ENCODE measurements around the gene ENTPD8.
"Not testable (repeated sequence)": the region's sequence is repeated elsewhere in the genome, so short reads cannot be mapped to it uniquely, and the experiment has no call there.

ENTPD8 gene

GRCh38 chr9:137412431-137412830 is 28.7 kb downstream of the ENTPD8 start:
- no peak for TF ChIP-seq MYC (IDR thresholded peaks at IDR 0.05; ENCODE audit: low read depth, low read length)
- no peak for TF ChIP-seq MAX (IDR thresholded peaks at IDR 0.05; ENCODE audit: low read depth, low read length)
- TF ChIP-seq POLR2A (IDR thresholded peaks at IDR 0.05; ENCODE audit: extremely low read depth, insufficient read length), result no peak
- TF ChIP-seq CTCF (IDR thresholded peaks at IDR 0.05; ENCODE audit: low read depth, low read length), result no peak
- DNase-seq (ENCODE audit: low read depth), result peak; percentile 38
- no peak overlapping the region for H3K4me3 ChIP-seq (ENCODE audit: low read depth, low read length)

GRCh38 chr9:137411645-137412380 is 29.3 kb downstream of the ENTPD8 start:
- H3K4me3 ChIP-seq (ENCODE audit: low read depth, low read length), result peak overlapping the region; percentile 13

GRCh38 chr9:137411260-137411644 is 29.9 kb downstream of the ENTPD8 start:
- peak; percentile 69 for DNase-seq (ENCODE audit: low read depth)
- TF ChIP-seq MAX (IDR thresholded peaks at IDR 0.05; ENCODE audit: low read depth, low read length), result no peak
- no peak for TF ChIP-seq CTCF (IDR thresholded peaks at IDR 0.05; ENCODE audit: low read depth, low read length)
- TF ChIP-seq MYC (IDR thresholded peaks at IDR 0.05; ENCODE audit: low read depth, low read length), result no peak
- no peak for TF ChIP-seq POLR2A (IDR thresholded peaks at IDR 0.05; ENCODE audit: extremely low read depth, insufficient read length)
- no peak overlapping the region for H3K4me3 ChIP-seq (ENCODE audit: low read depth, low read length)

More at GRCh38 chr9:137411645-137412380, 29.3 kb downstream of the ENTPD8 start:
- TF ChIP-seq CTCF (IDR thresholded peaks at IDR 0.05; ENCODE audit: low read depth, low read length), result no peak
- TF ChIP-seq POLR2A (IDR thresholded peaks at IDR 0.05; ENCODE audit: extremely low read depth, insufficient read length), result no peak
- TF ChIP-seq MAX (IDR thresholded peaks at IDR 0.05; ENCODE audit: low read depth, low read length), result peak; percentile 86
- TF ChIP-seq MYC (IDR thresholded peaks at IDR 0.05; ENCODE audit: low read depth, low read length), result peak; percentile 65
- peak; percentile 92 for DNase-seq (ENCODE audit: low read depth)

GRCh38 chr9:137410891-137411249 is 30.3 kb downstream of the ENTPD8 start:
- TF ChIP-seq MAX (IDR thresholded peaks at IDR 0.05; ENCODE audit: low read depth, low read length) (no peak), CTCF (IDR thresholded peaks at IDR 0.05; ENCODE audit: low read depth, low read length) (no peak), MYC (IDR thresholded peaks at IDR 0.05; ENCODE audit: low read depth, low read length) (no peak), POLR2A (IDR thresholded peaks at IDR 0.05; ENCODE audit: extremely low read depth, insufficient read length) (no peak)
- H3K4me3 ChIP-seq (ENCODE audit: low read depth, low read length), result no peak overlapping the region
- no peak for DNase-seq (ENCODE audit: low read depth)

- H3K4me3 ChIP-seq (ENCODE audit: low read depth, low read length), result not testable (repeated sequence)
- peak; percentile 43 for DNase-seq (ENCODE audit: low read depth)
These were observed 30.8 kb downstream of the ENTPD8 start for GRCh38 chr9:137410236-137410890.

- DNase-seq (ENCODE audit: low read depth), result no peak
- no peak overlapping the region for H3K4me3 ChIP-seq (ENCODE audit: low read depth, low read length)
- TF ChIP-seq CTCF (IDR thresholded peaks at IDR 0.05; ENCODE audit: low read depth, low read length) (no peak), POLR2A (IDR thresholded peaks at IDR 0.05; ENCODE audit: extremely low read depth, insufficient read length) (no peak), MYC (IDR thresholded peaks at IDR 0.05; ENCODE audit: low read depth, low read length) (no peak)
These were observed 31.6 kb downstream of the ENTPD8 start for GRCh38 chr9:137409515-137409914.
